Measurements from ENCODE around the gene FNBP1.

FNBP1 gene

DNA sequence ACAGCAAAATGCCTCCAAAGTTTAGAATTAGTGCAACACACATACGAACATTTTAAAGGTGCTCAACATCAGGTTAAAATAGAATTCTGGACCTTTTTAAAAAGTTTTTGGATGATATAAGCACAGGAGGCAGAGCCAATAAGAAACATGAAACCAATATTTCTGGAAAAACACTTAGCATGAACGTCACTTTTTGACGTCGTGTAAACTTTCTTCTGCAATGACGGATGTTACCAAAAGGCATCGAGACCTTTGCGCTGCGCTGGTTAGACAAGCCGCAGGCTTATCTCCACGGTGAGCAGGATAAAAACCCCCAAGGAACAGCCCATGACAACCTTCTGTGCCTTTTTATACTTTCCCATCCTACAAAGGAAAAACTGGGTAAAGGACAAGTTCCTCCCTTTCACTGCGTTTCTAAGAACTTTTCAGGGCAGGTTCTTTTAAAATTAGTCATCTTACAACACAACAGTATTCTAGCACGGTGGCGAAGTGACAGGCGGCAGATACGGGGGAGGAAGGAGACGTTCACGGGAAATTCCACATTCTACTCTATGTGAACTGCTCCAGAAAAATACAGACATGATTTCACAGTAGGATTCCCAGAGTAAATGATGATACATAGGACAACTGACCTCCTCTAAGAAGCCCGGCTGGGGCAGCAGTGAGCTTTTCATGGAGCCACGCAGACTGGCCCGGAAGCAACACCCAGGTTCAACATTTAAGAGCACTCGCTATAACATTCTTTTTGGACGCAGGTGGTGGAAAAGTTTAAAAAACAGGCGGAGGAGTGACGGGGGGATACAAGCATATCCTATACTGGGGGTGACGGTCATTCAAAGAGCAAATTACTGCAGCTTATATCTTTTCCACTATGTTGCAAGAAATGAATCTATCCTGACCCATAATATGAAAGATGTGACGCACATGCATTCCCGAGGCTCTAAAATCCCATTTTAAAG, 155.4 kb downstream of the FNBP1 start:
- no peak for DNase-seq

DNA sequence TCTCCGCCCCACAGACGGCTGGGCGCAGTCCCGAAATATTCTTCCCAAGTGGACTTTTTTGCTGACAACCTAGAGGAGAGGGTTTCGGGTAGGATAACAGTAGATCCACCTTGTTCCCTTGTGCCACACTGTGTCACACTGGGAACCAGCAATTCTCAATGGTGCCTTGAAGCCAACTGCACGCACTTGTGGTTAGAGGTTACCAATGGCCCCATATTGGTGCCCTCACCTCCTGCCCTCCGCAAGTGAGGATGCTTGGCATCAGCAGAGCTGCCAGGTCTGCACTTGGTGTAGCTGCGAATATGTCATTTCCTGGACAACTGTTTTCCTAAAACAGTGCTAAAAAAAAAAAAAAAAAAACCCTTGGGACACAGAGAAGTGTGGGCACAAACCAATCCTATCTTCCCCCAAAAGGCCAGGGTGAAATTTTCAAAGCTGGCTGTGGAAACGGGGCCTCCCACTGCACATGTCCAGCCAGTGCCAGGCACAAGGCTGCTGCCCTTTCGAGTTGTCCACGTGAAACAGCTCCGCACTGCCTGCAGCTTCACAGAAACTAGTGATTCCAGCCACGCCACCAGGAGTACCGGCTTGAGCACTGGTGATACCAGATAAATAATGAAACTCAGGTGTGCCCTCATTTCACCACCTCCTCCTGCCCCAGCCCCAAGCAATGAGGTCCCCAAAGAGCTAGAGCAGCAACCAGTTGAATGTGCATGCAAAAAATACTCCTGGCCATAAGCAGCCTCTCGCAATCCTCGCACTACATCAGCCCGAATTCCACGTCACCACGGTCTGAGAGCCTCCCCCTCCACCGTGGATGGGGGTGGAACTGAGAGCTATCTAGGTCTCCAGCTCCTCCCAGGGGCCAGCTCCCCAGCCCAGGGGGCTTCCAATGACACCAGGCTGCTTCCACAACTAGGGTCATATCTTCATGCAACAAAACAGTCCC, 156.5 kb downstream of the FNBP1 start:
- no peak for DNase-seq

DNA sequence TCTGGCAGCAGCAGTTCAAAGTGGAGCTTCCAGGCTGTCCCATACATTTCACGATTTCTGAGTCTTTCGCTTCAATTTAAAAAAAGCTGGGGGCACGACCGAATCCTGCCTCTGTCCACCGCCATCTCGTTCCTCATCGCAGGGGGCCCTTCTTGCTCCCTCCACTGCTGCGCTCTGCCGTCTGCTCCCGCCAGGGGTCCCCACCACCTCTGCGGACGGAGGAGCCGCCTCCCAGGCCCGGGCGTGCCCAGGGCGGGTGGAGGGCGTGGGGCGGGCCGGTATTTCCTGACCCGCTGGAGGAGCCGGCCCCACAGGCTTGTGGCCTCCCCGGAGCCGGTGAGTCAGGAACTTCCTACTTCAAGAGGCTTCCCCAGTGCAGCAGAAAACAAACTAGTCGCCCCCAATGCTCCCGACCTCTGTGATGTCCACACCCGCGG, 157.3 kb downstream of the FNBP1 start:
- peak; percentile 82 for DNase-seq

DNA sequence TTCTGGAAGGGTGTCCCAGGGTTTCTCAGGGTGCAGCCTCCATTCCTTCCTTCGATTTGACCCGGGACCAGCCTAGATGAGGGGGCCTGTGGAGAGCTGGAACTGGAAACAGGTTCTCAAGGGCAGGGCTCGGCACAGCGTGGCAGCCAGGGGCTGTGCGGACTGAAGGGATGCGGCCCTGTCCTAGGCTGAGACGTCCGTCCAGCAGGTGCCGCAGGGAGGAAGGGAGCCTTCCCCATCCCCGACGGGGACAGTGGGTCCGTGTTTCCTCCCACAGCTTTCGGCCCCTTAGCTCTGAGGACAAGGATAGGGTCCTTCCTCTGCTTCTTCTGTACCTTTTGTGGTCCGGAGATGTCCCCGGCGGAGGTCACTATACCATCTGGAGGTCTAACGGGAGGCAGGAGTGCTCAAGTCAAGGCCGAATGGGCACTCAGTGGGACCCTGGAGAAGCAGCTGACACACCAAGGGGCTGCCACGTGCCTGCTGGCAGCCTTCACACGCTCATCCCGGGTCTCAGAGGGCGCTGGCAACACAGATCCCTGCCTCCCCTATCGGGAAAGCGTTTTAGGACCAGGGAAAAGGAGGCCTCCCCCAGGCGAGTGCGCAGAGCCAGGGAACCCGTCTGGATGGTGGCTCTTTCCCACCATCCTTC, 157.8 kb downstream of the FNBP1 start:
- DNase-seq = no peak

DNA sequence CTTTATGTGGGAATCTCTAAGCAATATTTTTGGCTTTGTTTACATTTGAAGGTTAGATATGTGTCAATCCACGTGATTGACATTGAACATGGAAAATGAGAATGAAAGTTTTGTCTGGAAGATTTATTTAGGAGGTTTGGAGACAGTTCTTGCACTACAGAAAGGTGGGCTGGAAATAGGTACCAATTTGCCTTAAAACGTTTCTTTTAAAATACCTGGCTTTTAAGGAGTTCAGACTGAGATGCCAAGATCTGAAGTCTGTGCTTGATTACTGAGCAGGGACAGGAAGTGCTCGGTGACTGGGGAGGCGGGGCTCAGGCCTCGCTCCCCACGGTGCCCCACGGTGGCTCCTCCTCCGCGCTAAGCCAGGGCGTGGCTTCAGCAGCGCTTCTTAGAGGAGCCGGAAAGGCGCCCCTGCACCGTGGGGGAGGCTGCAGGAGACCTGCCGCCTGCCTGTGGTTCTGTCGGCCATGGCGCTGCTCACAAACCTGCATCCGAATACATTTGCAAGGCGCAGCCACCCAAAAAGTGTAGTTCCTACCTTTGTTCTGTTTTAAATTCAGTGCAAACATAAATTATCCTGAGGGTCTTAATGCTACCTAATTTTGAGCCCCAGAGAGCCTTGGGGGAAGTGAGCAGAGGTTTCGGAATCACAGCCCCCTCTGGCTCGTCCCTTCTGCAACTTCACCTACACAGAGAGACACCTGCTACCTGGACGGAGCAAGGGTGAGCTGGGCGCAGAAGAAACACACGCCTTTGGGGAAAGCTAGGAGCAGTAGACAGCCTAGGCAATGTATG, 158.6 kb downstream of the FNBP1 start:
- DNase-seq = peak; percentile 60

DNA sequence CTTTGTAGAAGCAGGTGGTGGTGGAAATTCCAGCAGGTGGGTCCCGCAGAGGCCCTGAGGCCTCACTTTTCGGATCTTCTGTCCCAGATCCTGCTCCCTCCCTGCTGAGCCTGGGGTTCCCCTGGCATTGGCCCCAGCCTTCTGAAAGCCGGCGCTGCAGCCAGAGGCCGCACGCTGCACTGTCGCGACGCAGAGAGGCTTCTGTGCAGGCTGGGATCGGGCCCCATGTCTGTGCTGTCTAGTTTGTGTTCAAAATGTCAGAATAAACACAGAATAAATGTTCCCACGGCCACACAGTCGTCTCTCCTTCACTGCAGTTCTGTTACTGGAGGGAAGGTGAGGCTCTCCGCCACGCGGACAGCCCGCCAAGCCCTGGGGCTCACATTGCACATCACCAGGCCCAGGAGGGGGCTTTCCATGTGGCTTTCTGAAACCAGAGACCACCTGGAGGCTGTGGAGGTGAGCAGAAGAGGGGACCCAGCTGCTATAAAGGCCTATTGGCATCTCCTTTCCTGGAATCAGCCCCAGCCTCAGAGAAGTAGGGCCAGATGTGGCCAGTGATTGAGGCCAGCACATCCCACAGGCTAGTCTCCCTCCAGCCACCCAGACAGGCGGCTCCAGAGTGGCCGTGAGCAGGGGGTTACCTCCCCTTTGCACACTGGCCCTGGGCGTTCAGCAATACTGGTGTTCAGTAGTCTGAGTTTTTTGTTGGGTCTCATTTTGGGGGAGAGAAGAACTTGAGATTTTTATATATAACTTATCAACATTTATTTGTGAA, 161.3 kb downstream of the FNBP1 start:
- DNase-seq = no peak

DNA sequence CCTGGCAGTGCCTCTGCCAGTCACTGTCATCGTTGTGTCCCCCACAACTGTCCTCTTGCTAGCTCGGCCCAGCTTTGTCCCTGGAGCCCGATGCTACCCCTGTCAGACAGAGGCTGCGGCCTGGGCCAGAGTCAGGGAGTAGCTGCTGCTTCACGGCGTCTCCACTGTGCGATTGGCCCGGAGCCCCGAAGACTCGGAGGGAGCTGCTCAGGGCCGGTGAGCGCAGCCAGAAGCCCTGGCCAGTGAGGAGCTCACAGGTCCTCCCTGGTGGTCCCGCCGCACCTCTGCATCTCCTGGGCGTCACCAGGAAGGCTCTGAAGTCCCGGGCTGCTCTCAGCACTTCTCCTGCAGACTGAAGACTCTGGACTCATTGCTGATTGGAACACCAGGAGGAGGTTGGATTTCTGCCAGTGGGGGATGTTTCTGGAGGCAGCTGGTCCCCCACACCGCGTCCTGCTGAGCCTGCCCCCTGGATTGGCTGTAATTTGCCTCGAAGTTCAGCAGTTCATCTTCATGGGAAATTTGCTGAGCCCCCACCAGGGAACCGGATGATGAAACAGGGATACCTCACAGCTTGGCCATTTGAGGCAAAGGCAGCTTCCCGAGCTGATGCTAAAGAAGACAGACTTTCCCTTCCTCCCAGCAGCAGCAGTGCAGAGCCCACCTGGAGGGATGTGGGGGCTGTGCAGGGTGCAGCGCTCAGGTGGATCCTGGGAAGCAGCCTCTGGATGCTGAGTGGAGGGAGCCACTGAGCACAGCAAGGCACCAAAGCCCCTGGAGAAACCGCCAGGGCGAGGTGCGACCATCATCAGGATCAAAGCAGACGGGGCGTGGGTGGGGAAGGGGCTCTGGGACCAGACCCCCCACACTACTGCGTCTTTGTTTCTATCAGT, 162.1 kb downstream of the FNBP1 start:
- no peak for DNase-seq

DNA sequence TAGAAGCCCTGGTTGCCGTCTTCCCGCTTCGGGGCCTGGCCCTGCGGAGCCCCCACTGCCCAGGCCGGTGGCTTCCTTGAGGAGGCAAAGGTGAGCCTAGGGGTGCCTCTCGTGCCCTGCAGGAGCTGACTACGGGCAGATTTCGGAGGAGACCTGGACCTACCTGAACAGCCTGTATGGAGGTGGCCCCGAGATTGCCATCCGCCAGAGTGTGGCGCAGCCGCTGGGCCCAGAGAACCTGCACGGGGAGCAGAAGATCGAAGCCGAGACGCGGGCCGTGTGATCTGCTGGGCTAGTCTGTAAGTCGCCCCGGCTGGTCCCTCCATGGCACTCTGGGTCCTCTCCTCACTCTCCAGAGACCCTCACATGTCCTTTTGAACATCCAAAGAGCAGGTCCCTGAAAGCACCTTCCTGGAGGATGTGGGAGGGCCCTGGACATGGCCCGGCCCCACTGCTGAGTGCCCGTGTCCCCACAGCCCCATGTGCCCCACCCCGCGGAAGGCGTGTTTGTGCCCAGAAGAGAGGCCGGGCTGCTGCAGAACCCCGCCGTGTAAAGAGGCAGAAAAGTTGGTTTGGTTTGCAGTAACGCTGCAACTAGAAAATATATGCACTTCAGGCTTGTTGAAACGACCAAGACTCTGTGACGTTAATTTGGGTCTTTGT, 162.9 kb downstream of the FNBP1 start:
- no peak for DNase-seq

DNA sequence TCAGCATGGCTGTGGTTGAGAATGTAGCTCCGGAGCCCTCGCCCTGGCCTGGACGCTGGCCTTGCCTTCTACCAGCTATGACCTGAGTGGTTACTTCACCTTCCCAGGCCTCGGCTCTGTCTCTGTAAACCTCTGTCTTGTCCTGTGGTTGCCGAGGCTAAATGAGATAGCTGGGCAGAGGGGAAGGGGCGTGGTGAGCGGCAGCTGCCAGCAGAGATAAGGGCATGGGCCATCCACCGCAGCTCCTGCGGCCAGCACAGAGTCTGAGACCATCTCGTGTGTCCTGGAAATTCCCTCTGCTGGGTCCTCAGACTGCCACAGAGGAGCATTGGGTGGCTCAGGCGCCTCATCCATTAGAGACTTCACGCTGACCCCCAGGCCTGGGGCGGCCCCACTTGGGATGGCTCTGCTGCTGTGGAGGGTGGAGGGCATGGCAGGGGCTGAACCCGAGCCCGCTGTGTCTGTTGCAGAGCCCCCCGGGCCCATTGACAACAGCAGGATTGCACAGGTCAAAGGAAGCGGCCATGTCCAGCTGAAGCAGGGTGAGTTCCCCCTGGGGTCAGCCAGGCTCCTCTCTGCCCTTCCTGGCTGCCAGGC, 163.8 kb downstream of the FNBP1 start:
- no peak for DNase-seq

DNA sequence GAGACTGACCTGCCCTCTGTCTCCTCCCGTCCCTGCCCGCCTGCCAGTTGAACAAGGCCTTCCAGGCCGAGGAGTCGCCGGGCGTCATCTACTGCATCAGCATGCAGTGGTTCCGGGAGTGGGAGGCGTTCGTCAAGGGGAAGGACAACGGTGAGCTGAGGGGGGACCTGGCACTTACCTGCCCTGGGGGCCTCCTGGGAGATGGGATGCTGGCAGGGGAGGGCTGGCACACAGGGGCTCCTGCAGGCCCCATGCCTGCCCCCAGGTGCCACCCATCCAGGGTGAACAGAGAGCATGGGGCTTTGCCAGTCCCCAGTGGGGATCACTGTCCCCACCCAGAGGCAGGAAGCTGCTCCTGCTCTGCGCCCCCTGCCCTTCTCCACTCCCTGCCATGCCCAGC, 164.7 kb downstream of the FNBP1 start:
- DNase-seq = no peak

DNA sequence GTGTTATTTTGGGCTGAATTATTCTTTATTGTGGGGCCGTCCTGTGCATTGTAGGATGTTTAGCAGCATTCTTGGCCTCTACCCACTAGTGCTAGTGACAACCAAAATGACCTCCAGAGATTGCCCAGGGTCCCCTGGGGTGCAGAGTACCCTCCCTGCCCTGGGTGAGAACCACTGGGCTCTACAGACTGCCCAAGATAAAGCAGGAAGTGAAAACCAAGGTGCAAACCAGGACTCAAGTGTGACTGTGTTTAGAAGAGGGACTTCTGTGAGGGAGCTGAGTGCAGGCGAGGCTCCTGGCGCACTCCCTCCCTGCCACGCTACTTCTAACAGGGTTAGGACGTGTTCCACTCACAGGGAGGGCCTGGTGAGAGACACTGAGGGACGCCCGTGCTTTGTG, 166.2 kb downstream of the FNBP1 start:
- no peak for DNase-seq

DNA sequence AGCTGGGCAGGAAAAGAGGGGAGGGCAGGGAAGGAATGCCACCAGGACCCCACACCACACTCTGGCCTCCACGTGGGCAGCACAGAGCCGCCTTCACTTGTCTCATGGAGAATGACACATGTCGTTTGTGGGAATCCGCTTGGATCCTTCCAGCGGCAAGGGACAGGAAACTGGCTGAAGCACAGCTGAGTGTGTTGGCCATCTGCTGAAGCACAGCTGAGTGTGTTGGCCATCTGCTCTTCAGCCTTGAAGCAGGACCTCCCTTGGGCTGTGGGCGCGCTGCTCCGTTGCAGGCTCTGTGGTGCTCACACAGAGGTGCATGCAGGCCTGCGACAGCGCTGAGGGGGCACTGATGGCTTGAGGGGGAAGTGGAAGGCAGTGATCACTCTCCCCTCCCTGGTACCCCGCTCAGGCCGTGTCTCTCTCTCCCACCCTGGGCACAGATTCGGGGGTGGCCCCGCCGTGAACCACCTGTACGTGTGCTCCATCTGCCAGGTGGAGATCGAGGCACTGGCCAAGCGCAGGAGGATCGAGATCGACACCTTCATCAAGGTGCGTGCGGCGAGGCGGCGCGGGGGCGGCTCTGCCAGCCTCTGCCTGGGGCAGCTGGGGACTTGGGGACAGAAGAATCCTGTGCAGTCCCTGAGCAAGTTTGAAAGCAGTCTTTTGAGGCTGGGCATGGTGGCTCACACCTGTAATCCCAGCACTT, 167.1 kb downstream of the FNBP1 start:
- DNase-seq = no peak

DNA sequence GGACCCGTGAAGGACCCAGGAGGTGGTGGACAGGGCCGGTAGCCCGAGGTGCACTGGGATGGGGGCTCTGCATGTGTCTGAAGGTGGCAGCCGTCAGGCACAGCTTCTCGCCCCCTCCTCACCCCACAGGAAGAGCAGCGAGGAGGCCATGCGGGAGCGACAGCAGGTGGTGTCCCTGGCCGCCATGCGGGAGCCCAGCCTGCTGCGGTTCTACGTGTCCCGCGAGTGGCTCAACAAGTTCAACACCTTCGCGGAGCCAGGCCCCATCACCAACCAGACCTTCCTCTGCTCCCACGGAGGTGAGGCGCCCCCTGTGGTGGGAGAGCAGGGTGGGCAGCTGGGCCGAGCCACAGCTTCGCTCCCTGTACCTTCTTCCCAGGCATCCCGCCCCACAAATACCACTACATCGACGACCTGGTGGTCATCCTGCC, 167.8 kb downstream of the FNBP1 start:
- no peak for DNase-seq

DNA sequence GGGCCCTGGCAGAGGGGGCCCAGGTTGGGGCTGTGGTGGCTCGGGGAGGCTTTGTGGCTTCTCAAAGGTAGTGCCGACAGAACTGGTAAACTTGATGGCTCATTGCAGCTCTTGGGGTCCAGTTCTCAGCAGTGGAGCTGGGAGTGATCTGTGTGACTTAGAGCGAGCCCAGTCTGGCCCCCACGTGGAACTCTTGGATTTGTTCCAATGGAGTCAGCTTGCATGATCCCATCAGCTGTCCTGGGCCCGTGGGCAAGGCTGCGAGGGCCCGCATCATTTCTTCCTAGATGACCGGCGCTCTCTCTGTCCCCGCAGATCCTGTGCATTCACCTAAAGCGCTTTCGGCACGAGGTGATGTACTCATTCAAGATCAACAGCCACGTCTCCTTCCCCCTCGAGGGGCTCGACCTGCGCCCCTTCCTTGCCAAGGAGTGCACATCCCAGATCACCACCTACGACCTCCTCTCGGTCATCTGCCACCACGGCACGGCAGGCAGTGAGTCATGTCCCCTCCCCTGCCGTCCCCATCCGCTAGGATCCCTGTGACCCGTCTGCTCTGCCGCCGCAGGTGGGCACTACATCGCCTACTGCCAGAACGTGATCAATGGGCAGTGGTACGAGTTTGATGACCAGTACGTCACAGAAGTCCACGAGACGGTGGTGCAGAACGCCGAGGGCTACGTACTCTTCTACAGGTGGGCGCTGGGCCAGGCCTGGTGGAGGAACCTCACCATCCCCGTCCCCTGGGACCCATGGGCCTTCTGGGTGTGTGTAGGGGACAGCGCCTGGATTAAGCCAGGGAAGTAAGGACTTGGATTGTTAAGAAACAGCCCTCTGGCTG, 168.5 kb downstream of the FNBP1 start:
- no peak for DNase-seq

DNA sequence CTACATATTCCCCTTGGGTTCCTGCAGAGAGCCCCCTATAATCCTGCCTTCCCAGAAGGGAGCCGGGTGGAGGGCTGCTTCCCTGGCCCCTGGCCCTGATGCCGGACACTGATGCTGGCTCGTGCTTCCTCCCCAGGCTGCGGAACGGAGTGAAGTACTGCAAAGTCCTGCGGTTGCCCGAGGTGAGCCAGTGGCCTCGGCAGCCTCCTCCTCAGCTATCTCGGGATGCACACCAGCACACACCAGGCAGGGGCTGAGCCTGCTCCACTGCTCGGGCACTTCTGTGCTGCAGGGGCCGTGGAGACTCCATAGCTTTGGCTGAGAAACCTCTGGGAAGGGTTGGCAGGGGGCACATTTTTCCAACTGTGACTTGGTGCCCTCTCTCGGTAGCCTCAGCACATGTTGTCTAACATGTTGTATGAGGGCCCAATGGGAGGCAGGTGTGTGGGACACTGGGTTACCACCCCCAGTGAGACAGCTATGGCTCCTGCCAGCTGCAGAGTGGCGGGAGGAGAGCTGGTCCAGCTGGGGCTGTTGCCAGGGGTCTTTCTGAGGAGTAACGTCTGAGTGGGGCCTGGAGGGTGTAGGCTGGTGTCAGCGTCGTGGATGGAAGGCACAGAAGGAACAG, 169.3 kb downstream of the FNBP1 start:
- no peak for DNase-seq

DNA sequence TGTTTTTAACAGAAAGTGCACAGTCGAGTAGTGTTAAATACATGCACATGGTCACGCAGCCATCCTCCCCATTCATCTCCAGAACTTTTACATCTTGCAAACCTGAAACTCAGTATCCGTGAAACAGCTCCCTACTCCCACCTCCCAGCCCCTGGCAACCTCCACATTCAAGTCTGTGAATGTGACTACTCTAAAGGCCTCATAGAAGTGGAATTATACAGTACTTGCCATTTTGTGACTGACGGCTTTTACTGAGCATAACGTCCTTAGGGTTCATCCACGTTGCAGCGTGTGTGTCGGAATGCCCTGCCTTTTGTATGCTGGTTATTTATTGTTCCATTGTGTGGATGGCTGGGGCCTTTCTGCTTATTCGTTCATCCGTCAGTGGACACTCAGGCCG, 171.9 kb downstream of the FNBP1 start:
- DNase-seq = no peak
